ENCODE results near the gene CYSLTR1.

GRCh38 chrX:78330540-78330939 lies 3.1 kb upstream of the CYSLTR1 start:
- no peak for TF ChIP-seq YY1 (IDR thresholded peaks at IDR 0.05; ENCODE audit: low read depth)
- TF ChIP-seq, protein P1, sequence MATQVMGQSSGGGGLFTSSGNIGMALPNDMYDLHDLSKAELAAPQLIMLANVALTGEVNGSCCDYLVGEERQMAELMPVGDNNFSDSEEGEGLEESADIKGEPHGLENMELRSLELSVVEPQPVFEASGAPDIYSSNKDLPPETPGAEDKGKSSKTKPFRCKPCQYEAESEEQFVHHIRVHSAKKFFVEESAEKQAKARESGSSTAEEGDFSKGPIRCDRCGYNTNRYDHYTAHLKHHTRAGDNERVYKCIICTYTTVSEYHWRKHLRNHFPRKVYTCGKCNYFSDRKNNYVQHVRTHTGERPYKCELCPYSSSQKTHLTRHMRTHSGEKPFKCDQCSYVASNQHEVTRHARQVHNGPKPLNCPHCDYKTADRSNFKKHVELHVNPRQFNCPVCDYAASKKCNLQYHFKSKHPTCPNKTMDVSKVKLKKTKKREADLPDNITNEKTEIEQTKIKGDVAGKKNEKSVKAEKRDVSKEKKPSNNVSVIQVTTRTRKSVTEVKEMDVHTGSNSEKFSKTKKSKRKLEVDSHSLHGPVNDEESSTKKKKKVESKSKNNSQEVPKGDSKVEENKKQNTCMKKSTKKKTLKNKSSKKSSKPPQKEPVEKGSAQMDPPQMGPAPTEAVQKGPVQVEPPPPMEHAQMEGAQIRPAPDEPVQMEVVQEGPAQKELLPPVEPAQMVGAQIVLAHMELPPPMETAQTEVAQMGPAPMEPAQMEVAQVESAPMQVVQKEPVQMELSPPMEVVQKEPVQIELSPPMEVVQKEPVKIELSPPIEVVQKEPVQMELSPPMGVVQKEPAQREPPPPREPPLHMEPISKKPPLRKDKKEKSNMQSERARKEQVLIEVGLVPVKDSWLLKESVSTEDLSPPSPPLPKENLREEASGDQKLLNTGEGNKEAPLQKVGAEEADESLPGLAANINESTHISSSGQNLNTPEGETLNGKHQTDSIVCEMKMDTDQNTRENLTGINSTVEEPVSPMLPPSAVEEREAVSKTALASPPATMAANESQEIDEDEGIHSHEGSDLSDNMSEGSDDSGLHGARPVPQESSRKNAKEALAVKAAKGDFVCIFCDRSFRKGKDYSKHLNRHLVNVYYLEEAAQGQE (IDR thresholded peaks at IDR 0.05; ENCODE audit: low read depth): no peak
- no peak for TF ChIP-seq RAD21 (IDR thresholded peaks at IDR 0.05; ENCODE audit: low read depth)
- TF ChIP-seq, protein P2, sequence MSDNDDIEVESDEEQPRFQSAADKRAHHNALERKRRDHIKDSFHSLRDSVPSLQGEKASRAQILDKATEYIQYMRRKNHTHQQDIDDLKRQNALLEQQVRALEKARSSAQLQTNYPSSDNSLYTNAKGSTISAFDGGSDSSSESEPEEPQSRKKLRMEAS (IDR thresholded peaks at IDR 0.05): no peak
- TF ChIP-seq TCF12 (IDR thresholded peaks at IDR 0.05; ENCODE audit: low read depth): no peak
- no peak for TF ChIP-seq TAF1 (IDR thresholded peaks at IDR 0.05; ENCODE audit: low read depth)
- TF ChIP-seq ZBTB7A (IDR thresholded peaks at IDR 0.05; ENCODE audit: low read depth): no peak
- no peak for TF ChIP-seq TEAD4 (IDR thresholded peaks at IDR 0.05)
- TF ChIP-seq CEBPB (IDR thresholded peaks at IDR 0.05): no peak
- no peak for TF ChIP-seq CREB1 (IDR thresholded peaks at IDR 0.05; ENCODE audit: low read depth)
- TF ChIP-seq FOXM1 (IDR thresholded peaks at IDR 0.05; ENCODE audit: borderline replicate concordance, low read depth): no peak
